GM19372 (cell line): Measurements from ENCODE around the gene ISOC2.
"Not testable (repeated sequence)": the region's sequence is repeated elsewhere in the genome, so short reads cannot be mapped to it uniquely, and the experiment has no call there.

Source experiments
- ATAC-seq: cut with Tn5 transposase; IDR thresholded peaks from one replicate; pipeline ENCODE4 v1.9.1; 2021; ENCODE audit warnings: mild to moderate bottlenecking, low read depth, moderate library complexity; ENCODE audit not compliant: unreplicated experiment

Gene ISOC2

DNA sequence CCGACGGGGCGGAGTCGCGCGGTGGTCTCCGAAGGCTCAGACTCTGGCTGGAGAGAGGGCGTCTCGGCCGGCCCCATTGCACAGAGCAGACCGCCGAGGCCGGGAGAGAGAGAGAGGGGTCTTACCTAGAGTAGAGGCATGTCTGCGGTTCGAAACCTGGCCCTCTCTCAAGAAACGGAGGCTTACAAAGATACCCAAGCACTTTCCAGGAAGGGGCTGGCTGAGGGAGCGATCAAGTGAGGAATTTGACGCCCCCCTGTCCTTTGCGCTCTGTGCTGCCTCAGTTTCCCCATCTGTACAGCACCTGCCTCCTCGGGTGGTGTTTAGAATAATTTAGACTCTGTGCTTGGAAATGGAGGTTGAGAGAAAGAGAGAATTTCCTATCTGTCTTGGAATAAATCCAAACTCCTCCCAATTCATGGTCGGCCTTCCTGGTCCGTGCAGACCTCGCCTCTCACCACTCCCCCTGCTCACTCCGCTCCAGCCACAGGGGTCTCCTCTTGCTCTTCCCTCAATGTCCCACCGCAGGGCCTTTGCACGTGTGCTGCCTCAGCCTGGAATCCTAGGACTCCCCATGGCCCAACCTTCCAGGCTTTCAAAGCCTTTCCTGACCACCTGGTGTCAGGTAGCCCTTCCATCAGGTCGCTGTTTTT lies 658 bp upstream of the ISOC2 start:
- no peak for ATAC-seq

DNA sequence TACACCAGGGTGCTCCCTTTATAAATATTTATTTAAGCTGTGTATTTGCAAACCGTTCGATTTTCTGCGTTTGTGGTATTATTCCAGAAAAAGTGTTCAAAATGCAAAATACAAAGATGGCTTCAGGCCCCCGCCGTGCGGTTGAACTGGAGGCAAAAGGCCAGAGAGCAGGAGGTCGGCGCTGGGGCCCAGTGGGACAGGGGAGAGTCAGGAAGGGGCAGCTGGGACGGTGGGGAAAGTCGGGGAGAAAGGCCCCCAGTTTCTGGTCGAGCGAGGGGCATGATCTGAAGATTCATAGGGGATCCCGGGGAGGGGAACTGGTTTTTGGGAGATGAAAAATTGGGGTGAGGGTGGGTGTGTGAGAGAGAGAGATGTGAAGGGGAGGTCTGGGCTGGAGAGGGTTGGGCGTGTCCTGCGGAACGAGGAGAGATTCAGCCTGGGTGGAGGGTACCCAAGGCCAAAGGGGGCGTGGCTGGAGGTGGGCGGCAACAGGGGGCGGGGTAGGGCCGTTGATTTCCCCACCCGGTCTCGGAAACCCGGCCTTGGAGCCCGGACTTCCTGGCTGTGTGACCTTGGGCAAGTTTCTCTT lies 678 bp downstream of the ISOC2 start:
- ATAC-seq = no peak

DNA sequence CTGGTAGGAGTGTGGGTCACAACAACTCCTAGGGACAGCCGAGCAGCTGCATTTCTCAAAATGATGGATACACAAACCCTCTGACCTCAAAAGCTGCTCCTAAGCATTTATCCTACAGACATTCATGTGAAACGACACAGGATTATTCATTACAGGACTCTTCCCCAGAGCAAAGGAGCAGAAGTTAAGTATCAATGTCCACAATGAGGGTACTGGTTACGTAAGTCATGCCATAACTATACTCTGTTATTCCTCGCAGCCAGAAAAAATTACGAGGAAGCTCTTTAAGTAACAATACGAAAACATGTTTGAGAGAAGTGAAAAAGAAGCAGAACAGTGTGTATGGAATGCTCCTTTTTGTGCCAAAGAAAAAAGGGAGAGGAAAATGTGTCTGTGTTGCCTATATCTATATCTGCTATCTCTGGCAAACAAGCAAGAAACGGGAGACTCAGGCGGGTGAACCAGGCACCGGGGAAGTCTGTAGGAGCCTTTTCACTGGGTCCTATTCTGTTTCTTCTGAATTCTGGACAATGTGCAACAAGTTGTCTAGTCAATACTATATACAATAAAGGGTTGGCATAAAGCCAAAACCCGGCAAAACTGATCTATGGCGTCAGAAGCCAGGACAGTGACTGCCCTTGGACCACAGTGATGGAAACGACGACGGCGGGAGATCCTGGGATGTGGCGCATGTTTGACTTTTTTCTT lies 1.3 kb downstream of the ISOC2 start:
- ATAC-seq = no peak

DNA sequence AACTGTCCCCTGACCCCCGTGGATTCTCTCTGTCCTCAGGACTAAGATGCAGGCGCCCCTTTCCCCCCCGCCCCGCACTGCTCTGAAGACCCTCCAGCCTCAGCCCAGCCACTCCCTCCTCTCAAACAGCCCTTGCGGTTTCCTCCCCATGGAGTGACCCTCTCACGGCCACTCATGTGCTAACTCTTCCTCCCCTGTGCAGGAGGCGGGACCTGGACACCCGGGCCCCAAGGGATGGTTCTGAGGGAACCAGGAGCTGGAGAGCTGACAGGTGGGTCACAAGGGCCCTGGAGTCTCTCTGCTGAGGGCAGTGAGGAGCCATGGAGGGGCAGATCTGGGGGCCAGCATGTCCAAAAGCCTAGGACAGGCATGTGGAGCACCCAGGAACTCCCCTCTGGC lies 1.9 kb downstream of the ISOC2 start:
- ATAC-seq = no peak

DNA sequence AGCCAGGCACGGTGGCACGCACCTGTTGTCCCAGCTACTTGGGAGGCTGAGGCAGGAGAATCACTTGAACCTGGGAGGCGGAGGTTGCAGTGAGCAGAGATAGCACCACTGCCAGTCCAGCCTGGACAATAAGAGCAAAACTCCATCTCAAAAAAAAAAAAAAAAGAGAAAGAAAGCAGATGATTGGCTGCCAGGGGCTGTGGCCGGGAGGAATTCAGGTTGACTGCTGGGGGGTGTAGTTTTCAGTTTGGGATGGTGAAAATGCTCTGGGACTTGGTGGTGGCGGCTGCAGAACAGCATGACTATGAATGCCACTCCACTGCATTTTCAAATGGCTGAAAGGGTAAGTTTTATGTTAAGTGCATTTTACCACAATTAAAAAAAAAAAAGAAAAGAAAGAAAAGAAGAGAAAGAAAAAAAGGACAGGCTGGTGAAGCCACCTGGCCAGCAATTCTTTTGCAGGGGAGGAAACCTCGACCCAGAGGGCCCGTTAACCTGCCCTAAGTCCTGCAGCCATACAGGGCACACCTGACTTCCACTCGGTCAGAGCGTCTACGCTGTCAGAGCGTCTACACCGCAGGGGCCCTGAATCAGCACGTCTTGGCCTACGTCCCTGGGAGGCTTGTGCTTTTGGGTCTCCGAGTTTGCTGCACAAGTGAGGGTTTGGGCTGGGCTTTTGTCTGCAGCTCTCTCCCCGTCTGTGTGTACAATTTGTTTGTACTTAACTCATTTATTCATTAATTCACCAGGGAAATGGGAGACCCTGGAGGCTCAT lies 3.6 kb downstream of the ISOC2 start:
- no peak for ATAC-seq

DNA sequence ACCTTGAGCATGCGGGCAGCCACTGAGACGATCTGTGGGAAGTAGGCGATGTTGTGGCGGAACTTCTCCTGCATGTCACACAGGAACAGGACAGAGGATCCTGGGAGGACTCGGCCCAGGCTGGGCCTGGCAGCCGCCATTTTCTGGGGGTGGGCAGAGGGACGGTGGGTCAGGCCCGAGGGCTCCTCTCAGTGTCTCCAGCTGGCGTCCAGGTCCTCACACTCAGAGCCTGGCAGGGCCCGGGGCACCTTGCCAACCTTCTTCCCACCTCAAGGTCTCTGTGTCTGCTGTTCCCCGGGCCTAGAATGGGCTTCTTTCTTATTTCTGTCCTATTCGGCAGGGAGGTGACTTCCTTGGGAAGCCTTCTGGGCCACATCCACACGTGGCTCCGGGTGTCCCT lies 5.1 kb downstream of the ISOC2 start:
- no peak for ATAC-seq

DNA sequence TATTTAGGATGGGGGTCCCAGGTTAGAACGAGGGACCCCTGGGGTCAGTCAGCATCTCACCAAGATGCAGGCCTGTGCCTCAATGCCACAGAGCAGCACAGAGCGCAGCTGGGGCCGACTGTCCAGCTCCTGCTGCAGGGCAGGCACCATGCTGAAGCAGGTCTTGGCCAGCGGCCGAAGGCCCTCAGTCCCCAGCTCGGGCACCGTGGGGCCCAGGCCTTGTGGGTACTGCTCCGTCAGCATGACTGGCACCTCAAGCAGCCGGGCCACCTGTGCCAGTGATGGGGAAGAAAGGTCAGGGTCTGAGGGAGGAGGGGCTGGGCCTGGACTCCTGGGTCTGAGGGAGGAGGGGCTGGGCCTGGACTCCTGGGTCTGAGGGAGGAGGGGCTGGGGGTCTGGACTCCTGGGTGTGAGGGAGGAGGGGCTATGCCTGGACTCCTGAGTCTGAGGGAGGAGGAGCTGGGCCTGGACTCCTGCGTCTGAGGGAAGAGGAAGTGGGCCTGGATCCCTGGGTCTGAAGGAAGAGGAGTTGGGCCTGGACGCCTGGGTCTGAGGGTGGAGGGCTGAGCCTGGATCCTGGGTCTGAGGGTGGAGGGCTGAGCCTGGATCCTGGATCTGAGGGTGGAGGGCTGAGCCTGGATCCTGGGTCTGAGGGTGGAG lies 5.7 kb downstream of the ISOC2 start:
- ATAC-seq = no peak

DNA sequence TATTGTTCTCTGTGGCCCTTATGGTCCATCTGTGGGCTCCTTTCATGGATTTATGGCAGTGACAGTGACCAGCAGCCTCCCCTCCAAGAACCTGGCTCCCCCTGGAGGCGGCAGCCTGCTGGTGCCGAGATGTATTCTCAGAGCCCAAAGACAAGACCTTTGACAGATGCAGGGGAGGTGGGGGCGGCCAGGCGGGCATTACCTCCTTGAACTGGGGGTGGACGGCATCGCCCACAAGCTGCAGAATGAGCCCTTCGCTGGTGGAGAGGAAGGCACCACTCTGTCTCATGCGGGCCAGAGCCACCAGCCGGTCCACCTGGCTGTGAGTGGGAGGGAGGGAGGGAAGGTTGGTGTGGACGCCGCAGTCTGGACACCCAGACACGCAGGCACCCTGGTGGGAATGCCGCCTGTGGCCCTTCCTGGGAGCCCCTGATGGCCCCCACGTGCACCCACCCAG lies 6.6 kb downstream of the ISOC2 start:
- ATAC-seq = no peak

DNA sequence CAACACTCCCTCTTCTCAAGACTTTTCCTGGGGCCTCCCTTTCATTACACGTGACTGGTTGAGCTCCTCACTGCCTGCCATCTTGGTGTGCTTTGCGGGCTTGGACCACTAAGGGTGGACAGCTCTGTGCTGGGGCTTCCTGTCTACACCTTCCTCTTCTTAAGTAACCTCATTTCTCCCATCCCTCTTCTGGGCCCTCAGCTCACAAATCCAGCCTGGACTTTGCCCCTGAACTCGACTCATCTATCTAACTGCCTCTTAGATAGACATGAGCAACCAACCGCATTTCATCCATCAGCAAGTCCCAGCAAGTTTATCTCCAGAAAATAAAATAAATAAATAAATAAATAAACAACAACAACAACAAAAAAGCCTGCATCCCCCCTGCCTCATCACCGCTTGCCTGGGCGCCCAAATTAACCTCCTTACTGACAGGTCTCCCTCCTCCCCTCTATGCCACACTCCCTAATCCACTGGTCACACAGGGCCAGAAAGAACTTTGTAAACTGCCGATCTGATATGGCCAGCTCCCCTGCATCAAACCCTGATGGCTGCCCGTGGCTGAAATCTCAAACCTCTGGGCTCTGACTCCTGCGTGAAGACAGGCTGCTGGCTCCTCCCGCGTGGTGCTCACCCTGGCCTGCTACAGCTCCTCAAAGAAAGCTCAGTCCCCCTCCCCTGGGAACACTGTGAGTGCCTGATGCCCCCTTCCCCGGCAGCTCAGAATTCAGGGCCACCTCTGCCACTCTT lies 7.8 kb downstream of the ISOC2 start:
- ATAC-seq = no peak

DNA sequence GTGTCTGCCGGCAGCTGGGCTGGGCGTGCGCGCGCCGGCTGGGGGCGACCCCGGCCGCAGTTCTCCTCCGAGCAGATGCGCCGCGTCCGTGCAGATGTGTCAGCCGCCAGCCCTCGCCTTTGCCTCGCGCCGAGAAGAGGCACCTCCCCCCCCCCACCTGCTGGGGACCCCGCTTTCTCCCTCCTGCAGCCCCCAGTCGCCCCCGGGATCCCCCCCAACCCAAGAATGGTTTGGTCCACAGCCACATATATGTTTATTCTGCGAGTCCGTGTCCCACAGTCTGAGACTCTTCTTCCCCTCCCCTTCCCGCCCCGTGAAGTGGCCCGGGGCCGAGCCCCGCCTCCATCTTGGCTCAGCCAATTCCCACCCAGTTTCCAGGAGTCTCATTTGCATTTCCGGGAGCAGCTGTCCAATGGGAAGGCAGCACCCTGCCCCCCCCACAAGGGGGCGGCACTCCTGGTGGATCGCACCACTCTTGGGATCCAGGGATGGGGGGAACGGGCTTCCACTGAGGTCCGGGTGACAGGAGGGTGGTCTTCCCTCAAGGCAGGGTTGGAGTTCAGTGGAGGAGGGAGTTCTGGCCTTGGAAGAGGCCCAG lies 8.6 kb downstream of the ISOC2 start:
- ATAC-seq = no peak

DNA sequence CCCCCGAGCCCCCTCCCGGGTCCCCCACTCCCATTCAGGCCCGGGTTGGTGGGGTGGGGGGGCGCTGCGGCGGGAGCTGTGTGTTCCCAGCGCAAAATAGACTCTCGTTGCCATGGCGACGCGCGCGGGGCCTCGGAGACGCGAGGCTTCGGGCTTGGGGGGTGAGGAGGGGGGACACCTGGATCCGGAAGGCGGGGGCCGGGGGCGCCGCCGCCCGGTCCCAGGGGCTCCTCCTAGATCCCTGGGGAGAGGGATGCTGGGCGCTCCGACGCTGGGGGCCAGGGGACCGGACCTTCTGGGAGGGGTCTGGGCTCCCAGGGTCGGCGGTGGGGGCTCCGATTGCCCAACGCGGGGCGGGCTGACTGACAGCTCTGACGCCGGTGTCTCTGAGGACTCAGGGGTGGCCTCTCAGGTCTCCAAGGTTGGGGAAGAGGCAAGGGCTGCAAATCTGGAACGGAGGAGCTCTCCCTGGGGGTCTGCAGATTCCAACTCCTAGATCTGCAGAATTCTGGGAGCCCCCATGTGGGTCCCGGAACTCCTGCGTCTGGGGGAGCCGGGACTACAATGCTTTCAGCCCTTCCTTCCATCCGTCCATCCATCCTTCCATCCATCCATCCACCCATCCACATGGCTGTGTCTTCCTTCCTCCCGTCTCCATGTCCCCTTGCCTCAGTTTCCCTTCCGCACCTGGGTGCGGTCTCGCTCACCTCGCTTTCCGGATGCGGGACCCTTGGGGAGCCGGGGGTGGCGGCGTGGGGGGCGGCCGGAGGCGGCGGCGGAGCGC lies 9.3 kb downstream of the ISOC2 start:
- ATAC-seq = no peak

DNA sequence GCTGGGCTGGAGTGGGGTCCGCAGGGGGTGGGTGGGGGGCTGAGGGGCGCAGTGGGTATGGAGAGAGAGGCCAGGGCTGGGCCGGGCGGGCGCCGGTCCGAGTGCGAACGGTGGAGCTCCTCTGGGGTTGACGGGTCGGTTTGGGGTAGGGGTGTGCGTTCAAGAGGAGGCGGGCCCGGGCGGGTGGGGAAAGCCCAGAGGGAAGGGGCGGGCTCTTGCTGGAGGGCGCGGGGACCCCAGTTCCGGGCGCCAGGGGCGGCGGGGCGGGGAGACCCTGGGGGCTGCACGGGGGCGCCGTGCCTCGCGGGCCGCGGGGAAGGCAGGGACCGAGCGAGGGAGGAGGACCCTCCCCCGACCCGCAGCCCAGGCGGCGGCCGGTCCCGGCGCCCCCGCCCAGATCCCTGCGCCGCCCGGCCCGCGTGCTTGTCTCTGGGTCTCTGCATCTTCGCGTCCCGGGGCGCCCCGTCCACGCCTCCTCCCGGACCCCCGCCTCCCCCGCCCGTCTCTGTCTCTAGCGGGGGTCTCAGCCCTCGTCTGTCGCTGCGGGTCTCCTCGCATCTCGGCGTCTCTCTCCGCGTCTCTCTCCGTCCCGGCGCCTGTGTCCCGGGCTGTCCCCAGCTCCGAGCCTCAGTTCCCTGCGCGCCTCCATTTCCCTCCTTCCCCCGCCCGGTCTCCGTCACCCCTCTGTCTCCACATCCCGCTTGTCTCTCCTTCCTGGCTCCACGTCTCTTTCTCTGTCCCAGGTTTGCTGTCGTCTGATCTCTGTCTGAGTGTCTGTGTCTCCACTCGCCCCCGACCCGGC lies 10.1 kb downstream of the ISOC2 start:
- ATAC-seq = no peak

DNA sequence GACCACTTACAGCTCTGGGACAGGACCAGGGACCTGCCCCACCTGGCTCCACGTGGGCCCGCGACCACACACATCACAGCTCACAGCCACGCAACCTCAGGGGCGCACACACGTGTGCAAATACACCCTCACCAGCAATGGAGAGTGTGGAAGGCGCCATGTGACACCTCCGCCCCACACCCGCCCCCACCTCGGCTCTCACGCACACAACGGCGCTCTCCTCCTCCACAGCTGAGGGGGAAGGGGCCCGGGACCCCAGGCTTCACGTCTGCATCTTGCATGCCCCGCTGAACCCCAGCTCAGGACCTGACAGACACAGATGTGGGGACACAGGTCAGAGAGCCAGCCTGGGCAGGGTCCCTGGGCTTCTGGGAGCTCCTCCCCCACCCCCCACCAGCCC lies 12.0 kb downstream of the ISOC2 start:
- no peak for ATAC-seq

DNA sequence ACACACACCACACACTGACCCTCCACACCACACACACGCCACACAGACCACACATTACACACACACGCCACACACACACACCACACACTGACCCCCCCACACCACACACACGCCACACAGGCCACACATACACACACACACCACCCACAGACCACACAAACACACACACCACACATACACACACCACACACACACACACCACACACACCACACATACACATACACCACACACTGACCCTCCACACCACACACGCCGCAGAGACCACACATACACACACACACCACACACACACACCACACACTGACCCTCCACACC lies 13.3 kb downstream of the ISOC2 start:
- not testable (repeated sequence) for ATAC-seq

DNA sequence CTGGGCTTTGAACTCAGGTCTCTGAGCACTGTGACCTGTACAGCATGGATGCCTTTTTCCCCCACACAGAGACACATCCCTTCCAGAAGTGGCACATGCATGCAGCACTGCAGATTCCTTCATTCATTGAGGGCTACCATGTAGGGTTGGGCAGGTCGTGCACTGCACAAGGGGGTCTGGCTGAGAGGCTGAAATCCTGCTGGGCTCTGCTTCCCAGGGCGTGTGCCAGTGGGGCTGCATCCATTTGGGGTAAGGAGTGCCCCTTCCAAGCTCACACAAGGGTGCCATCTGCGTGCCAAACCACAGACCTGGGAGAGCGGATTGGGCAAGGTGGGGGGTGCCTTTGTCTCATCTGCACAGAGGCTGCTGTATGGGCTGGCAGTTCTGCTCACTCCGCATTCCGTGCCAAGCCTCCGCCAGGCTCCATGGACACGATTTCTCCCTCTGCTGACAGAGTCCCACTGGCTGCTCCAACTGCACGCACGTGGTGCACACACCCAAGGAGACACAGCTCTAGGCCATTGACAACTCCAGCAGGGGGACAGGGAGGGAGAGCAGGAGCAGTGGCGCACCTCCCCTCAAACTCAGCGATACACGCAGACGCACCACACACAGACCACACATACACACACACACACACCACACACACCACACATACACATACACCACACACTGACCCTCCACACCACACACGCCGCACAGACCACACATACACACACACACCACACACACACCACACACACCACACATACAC lies 13.8 kb downstream of the ISOC2 start:
- no peak for ATAC-seq

DNA sequence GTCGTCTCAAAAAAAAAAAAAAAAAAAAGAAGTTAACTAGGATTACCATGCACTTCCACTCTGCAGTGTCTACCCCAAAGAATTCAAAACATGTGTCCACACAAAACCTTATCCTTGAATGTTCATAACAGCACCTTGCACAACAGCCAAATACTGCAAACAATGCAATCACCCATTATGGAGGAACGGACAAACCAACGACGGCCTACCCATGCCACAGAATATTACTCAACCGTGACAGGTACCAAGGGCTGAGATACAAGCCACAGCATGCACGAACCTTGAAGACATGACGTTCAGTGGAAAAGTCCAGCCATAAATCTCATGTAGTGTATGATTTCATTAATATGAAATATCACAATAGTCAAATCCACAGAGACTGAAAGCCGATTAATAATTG lies 15.4 kb downstream of the ISOC2 start:
- no peak for ATAC-seq

DNA sequence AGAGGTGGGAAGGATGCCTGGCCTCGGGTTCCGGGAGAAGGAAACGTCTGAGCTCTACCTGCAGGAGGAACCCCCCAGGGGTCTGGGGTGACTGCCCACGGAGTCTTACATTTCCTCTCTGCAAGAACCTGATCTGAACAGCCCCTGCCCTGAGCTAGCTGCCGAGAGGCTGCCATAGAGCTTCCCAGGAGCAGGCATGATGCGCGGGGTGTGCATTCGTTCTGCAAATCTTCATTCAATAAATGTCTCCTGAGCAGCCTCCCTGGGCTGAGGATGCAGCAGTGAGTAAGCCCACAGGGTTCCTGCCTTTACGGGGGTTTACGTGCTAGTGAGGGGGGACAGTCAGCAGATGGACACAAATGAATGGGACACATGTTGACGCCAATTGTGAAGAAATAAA lies 16.8 kb downstream of the ISOC2 start:
- no peak for ATAC-seq
